K562 (cell line): ENCODE data around the gene ROBO1. TPM values are rescaled to one million over a fixed set of nuclear protein-coding genes. Genes with fewer than 3 reads are reported as not detected.

ENCODE experiments used
- GATA2 ChIP-seq: sonication (generic); formaldehyde crosslinking; IDR thresholded peaks from 2 replicates; pipeline ENCODE4 v1.4.0; 2020; ENCODE audit warnings: mild to moderate bottlenecking, missing genetic modification reagents
- KDM4B ChIP-seq, 2 experiments: fragments of 450-650 bp in 1 of 2; sonication (generic) in 1 of 2; IDR thresholded peaks; 2 replicates each; pipeline ENCODE4 v1.6.1; 2016 to 2017; ENCODE audit warnings: borderline replicate concordance in 2 of 2, antibody characterized with exemption in 1 of 2, low read depth in 1 of 2, mild to moderate bottlenecking in 1 of 2
- RERE ChIP-seq: sonication (generic); formaldehyde crosslinking; IDR thresholded peaks from 2 replicates; pipeline ENCODE4 v1.8.0; 2023; ENCODE audit warnings: missing genetic modification reagents, mild to moderate bottlenecking, borderline replicate concordance
- TBL1XR1 ChIP-seq, 2 experiments: IDR thresholded peaks; 2 replicates each; pipeline ENCODE4 v1.6.1; 2012; ENCODE audit warnings: improper control_type of control experiment in 2 of 2, low read length in 2 of 2, mild to moderate bottlenecking in 1 of 2
- TEAD4 ChIP-seq, 2 experiments: sonication (generic) in 1 of 2; formaldehyde crosslinking in 1 of 2; IDR thresholded peaks; 2 replicates each; pipeline versions ENCODE4 v1.6.1 to v1.8.0; 2012 to 2022; ENCODE audit warnings: borderline replicate concordance in 1 of 2, inconsistent platforms in 1 of 2, low read length in 1 of 2, mild to moderate bottlenecking in 1 of 2, missing genetic modification reagents in 1 of 2
- ZNF561 ChIP-seq: fragments of 450-650 bp; formaldehyde crosslinking; conservative IDR thresholded peaks from 2 replicates; pipeline ENCODE4 v1.4.0; 2020; ENCODE audit warnings: mild to moderate bottlenecking, moderate library complexity
- polyA plus RNA-seq, 8 experiments: library from polyadenylated mRNA; depleted of rRNA in 4 of 8; stranded (reverse) in 5 of 8; unstranded in 3 of 8; fragments of >200 nt; fragmentation: Nextera tagmentation in 2 of 8; fragmentation: Illumina TruSeq in 1 of 8; extraction: Ambion mirVana in 2 of 8; extraction: Trizol in 1 of 8; gene quantifications; 2 replicates each; pipeline versions ENCODE4 v1.2.1 to v1.2.3, GENCODE V29; 2011 to 2014; ENCODE audit warnings: inconsistent platforms in 1 of 8, missing spikeins in 1 of 8
- total RNA-seq, 7 experiments: library from RNA; depleted of rRNA in 6 of 7; stranded (reverse); fragments of >200 nt in 6 of 7; fragmentation: Illumina TruSeq in 2 of 7; extraction: Trizol in 2 of 7; gene quantifications; 2 replicates each; pipeline versions ENCODE4 v1.2.1 to v1.2.3, GENCODE V29; 2011 to 2021; ENCODE audit warnings: low replicate concordance in 1 of 7
- TF ChIP-seq, protein P1 (sequence below): sonication (generic); formaldehyde crosslinking; IDR thresholded peaks from 2 replicates; pipeline ENCODE4 v1.4.0; 2020; ENCODE audit warnings: mild to moderate bottlenecking, missing genetic modification reagents

The ROBO1 gene
- total and polyA plus RNA-seq, 9 of the 15 experiments (the other 6 are each of a cell fraction or from before 2014, with no cell fraction given) = 0.01 to 0.53 (median 0.17) TPM; not detected in 5

DNA sequence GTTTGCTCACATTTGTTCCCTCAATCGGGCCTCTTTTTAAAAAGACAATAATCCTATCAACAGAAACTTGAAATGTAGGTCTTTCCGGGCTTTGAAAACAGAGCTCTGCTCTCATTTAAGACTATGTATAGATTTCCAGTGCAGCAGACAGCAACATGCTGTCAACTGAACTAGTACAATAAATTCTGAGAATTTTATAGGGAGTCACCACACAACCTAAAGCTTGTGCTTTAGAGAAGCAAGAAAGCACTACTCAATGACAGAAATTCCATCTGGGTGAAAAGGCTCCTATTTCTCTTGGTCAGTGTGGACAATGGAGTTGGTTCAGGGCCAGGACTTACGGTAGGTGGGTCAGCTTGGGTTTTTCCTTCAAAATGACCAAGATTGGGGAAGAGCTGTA, 583.5 kb downstream of the ROBO1 start (continued):
- TF ChIP-seq RERE (CRISPR knock-in tag) (no peak), TBL1XR1 (IDR thresholded peaks at IDR 0.05; ENCODE audit: low read length in 2 of 2) (no peak), ZNF561 (CRISPR knock-in tag) (no peak), GATA2 (CRISPR knock-in tag) (no peak), TEAD4 (IDR thresholded peaks at IDR 0.05; ENCODE audit: low read length) (no peak), TEAD4 (CRISPR knock-in tag; IDR thresholded peaks at IDR 0.05; ENCODE audit: borderline replicate concordance) (no peak), KDM4B (IDR thresholded peaks at IDR 0.05; ENCODE audit: borderline replicate concordance in 2 of 2, low read depth in 1 of 2) (no peak)
- TF ChIP-seq, protein P1, sequence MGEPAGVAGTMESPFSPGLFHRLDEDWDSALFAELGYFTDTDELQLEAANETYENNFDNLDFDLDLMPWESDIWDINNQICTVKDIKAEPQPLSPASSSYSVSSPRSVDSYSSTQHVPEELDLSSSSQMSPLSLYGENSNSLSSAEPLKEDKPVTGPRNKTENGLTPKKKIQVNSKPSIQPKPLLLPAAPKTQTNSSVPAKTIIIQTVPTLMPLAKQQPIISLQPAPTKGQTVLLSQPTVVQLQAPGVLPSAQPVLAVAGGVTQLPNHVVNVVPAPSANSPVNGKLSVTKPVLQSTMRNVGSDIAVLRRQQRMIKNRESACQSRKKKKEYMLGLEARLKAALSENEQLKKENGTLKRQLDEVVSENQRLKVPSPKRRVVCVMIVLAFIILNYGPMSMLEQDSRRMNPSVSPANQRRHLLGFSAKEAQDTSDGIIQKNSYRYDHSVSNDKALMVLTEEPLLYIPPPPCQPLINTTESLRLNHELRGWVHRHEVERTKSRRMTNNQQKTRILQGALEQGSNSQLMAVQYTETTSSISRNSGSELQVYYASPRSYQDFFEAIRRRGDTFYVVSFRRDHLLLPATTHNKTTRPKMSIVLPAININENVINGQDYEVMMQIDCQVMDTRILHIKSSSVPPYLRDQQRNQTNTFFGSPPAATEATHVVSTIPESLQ (CRISPR knock-in tag) = no peak
